Fibroblast of pulmonary artery (primary cell): Measurements from ENCODE around the gene CLPSL2.

Experiments
- DNase-seq: peaks from one replicate; pipeline ENCODE4 v3.0.0-alpha.2; 2010; ENCODE audit warnings: low read depth
- H3K4me3 ChIP-seq: replicated peaks from 2 replicates; pipeline ENCODE4 v1.5.1; 2011; ENCODE audit warnings: low read depth, mild to moderate bottlenecking, control low read depth, low read length, moderate library complexity
- CTCF ChIP-seq: IDR thresholded peaks from 2 replicates; pipeline ENCODE4 v1.5.1; 2011; ENCODE audit warnings: mild to moderate bottlenecking, control low read depth, low read length, inconsistent platforms; ENCODE audit errors: missing control alignments

CLPSL2 gene

GRCh38 chr6:35776364-35777215 is at the start of gene CLPSL2:
Gene CLPSL2 (plus strand): TSS chr6:35776598. CDS start chr6:35776619, 21 bp downstream.
- peak; percentile 15 for DNase-seq
- TF ChIP-seq CTCF: no peak
- peak within 1 kb of the TSS; percentile 46 for H3K4me3 ChIP-seq

- no peak for TF ChIP-seq CTCF
- H3K4me3 ChIP-seq: peak overlapping the region; percentile 56
- DNase-seq: peak; percentile 95
Measured at GRCh38 chr6:35727231-35727934, 49.0 kb upstream of the CLPSL2 start.

GRCh38 chr6:35727935-35728682 is 48.3 kb upstream of the CLPSL2 start:
- H3K4me3 ChIP-seq: peak overlapping the region; percentile 56
- TF ChIP-seq CTCF: no peak
- peak; percentile 98 for DNase-seq

GRCh38 chr6:35728683-35729678 is 47.4 kb upstream of the CLPSL2 start:
- TF ChIP-seq CTCF: no peak
- DNase-seq: no peak
- peak overlapping the region; percentile 42 for H3K4me3 ChIP-seq

- no peak for DNase-seq
- no peak overlapping the region for H3K4me3 ChIP-seq
- TF ChIP-seq CTCF: no peak
Measured at GRCh38 chr6:35729722-35730121, 46.7 kb upstream of the CLPSL2 start.

GRCh38 chr6:35730745-35731413 is 45.5 kb upstream of the CLPSL2 start:
- no peak for TF ChIP-seq CTCF
- peak overlapping the region; percentile 13 for H3K4me3 ChIP-seq
- DNase-seq: peak; percentile 35
